Breast epithelium (tissue), 4 donors: Measurements from ENCODE around the gene ECE1. TPM values are rescaled to one million over a fixed set of nuclear protein-coding genes. Genes with fewer than 3 reads are reported as not detected.

ENCODE experiments used
- DNase-seq, 2 donors: peaks; one replicate each; pipeline ENCODE4 v3.0.0-alpha.2; 2019; ENCODE audit warnings: low spot score in 2 of 2
- H3K27ac ChIP-seq, 2 donors: fragments of 200-600 bp; sonication (generic) in 1 of 2; one replicate each; pipeline ENCODE4 v1.5.1; 2016 to 2019; ENCODE audit warnings: mild to moderate bottlenecking in 1 of 2
- H3K27me3 ChIP-seq, 2 donors: fragments of 200-600 bp; sonication (generic) in 1 of 2; one replicate each; pipeline versions ENCODE4 v1.5.1 to v1.6.0; 2017 to 2019; ENCODE audit warnings: control low read depth in 1 of 2, mild to moderate bottlenecking in 1 of 2
- H3K36me3 ChIP-seq: fragments of 200-600 bp; one replicate; pipeline ENCODE4 v1.5.1; 2019
- H3K4me1 ChIP-seq, 2 donors: fragments of 200-600 bp; sonication (generic); one replicate each; pipeline ENCODE4 v1.5.1; 2016 to 2019; ENCODE audit warnings: control low read depth in 1 of 2
- H3K4me3 ChIP-seq, 3 donors: fragments of 200-600 bp; sonication (generic); 1 replicate in 2 of 3; 2 replicates in 1 of 3; pipeline ENCODE4 v1.5.1; 2016 to 2019; ENCODE audit warnings: mild to moderate bottlenecking in 3 of 3, moderate library complexity in 2 of 3
- H3K9me3 ChIP-seq, 2 donors: fragments of 200-600 bp; sonication (generic) in 1 of 2; one replicate each; pipeline ENCODE4 v1.5.1; 2016 to 2019; ENCODE audit warnings: control low read depth in 1 of 2
- CTCF ChIP-seq, 3 donors: fragments of 450-650 bp; IDR thresholded peaks; one replicate each; pipeline ENCODE4 v1.5.1; 2016 to 2017; ENCODE audit warnings: antibody characterized with exemption in 3 of 3, mild to moderate bottlenecking in 3 of 3, moderate library complexity in 3 of 3
- POLR2A ChIP-seq: fragments of 450-650 bp; IDR thresholded peaks from one replicate; pipeline ENCODE4 v1.6.1; 2016; ENCODE audit warnings: antibody characterized with exemption, mild to moderate bottlenecking, moderate library complexity
- POLR2AphosphoS5 ChIP-seq, 3 donors: sonication (generic); formaldehyde crosslinking; IDR thresholded peaks; one replicate each; pipeline ENCODE4 v1.6.1; 2017; ENCODE audit warnings: antibody characterized with exemption in 3 of 3
- intact Hi-C: fragments of 100-400 bp; cut with DNase I; formaldehyde crosslinking; loops from one replicate; pipeline ENCODE4 v1.15.1; 2023; ENCODE audit warnings: low total_unique reads
- total RNA-seq, 3 donors: library from RNA; depleted of rRNA; stranded (reverse); fragments of >200 nt; gene quantifications; one replicate each; pipeline ENCODE4 v1.1.0, GENCODE V29; 2016

ECE1 gene
- total RNA-seq, 3 donors from 2014 or later: 62.6 to 121 (median 112) TPM

- Histone ChIP-seq H3K36me3 (no peaks in the 10 kb centered on the region), H3K4me1 (peaks cover 2 to 11% of the 10 kb centered on the region in 2 donors), H3K27me3 (no peaks in the 10 kb centered on the region), H3K4me3 (no peak overlapping the region), H3K9me3 (no peaks in the 10 kb centered on the region), H3K27ac (peak overlapping the region; percentile 81 to 86)
- DNase-seq: no peak
- intact Hi-C loops: no loop called here
- no peak for TF ChIP-seq POLR2AphosphoS5 (IDR thresholded peaks at IDR 0.05)
- TF ChIP-seq POLR2A: no peak
- no peak for TF ChIP-seq CTCF (IDR thresholded peaks at IDR 0.05)
Measured at GRCh38 chr1:21280482-21280881, 9.8 kb downstream of the ECE1 start.

GRCh38 chr1:21280011-21280471 is 10.2 kb downstream of the ECE1 start:
- DNase-seq: no peak
- no peak for TF ChIP-seq POLR2AphosphoS5 (IDR thresholded peaks at IDR 0.05)
- no peak for TF ChIP-seq CTCF (IDR thresholded peaks at IDR 0.05)
- no peak for TF ChIP-seq POLR2A
- peak overlapping the region; percentile 81 to 86 for H3K27ac ChIP-seq
- H3K4me1 ChIP-seq: peaks cover 2 to 11% of the 10 kb centered on the region in 2 donors
- no peak overlapping the region for H3K4me3 ChIP-seq
- H3K27me3 ChIP-seq: no peaks in the 10 kb centered on the region
- H3K9me3 ChIP-seq: no peaks in the 10 kb centered on the region
- H3K36me3 ChIP-seq: no peaks in the 10 kb centered on the region
- intact Hi-C loops: no loop called here

- intact Hi-C loops: no loop called here
Measured at GRCh38 chr1:21278860-21279845, 11.1 kb downstream of the ECE1 start.

GRCh38 chr1:21278208-21278859 is 11.9 kb downstream of the ECE1 start:
- peak in 1 of 3 donors; percentile 41 for TF ChIP-seq POLR2AphosphoS5 (IDR thresholded peaks at IDR 0.05)
- no peak for TF ChIP-seq POLR2A
- no peak for TF ChIP-seq CTCF (IDR thresholded peaks at IDR 0.05)
- intact Hi-C loops: no loop called here
- H3K27ac ChIP-seq: peak overlapping the region; percentile 81 to 86
- H3K27me3 ChIP-seq: no peaks in the 10 kb centered on the region
- H3K36me3 ChIP-seq: no peaks in the 10 kb centered on the region
- DNase-seq: no peak
- peaks cover 2 to 11% of the 10 kb centered on the region in 2 donors for H3K4me1 ChIP-seq
- H3K4me3 ChIP-seq: peak overlapping the region in 2 of 3 donors; percentile 2 to 31
- H3K9me3 ChIP-seq: no peaks in the 10 kb centered on the region

More at GRCh38 chr1:21278860-21279845, 11.1 kb downstream of the ECE1 start:
- peaks cover 2 to 11% of the 10 kb centered on the region in 2 donors for H3K4me1 ChIP-seq
- no peak for DNase-seq
- H3K27me3 ChIP-seq: no peaks in the 10 kb centered on the region
- TF ChIP-seq POLR2AphosphoS5 (IDR thresholded peaks at IDR 0.05): no peak
- TF ChIP-seq POLR2A: no peak
- no peak for TF ChIP-seq CTCF (IDR thresholded peaks at IDR 0.05)
- H3K27ac ChIP-seq: peak overlapping the region; percentile 81 to 86
- H3K4me3 ChIP-seq: peak overlapping the region; percentile 18 to 31 (median 30)
- H3K9me3 ChIP-seq: no peaks in the 10 kb centered on the region
- H3K36me3 ChIP-seq: no peaks in the 10 kb centered on the region
